HepG2 (cell line): ENCODE measurements around the gene HES1. TPM values are rescaled to one million over a fixed set of nuclear protein-coding genes. Genes with fewer than 3 reads are reported as not detected.

Source experiments
- AGO2 ChIP-seq: fragments of 200-400 bp; formaldehyde crosslinking; optimal IDR thresholded peaks from 2 replicates; pipeline ENCODE3; 2017; ENCODE audit warnings: mild to moderate bottlenecking, low read depth, low read length, moderate library complexity
- ARNT2 ChIP-seq: sonication (generic); formaldehyde crosslinking; IDR thresholded peaks from 2 replicates; pipeline ENCODE4 v1.8.0; 2022; ENCODE audit warnings: mild to moderate bottlenecking, low read depth, missing genetic modification reagents, moderate library complexity
- ATF7-NPFF ChIP-seq: sonication (generic); formaldehyde crosslinking; IDR thresholded peaks from 2 replicates; pipeline ENCODE4 v1.8.1; 2023; ENCODE audit warnings: mild to moderate bottlenecking, low read depth, missing genetic modification reagents, moderate library complexity
- EP300 ChIP-seq, 3 experiments: sonication (generic) in 1 of 3; formaldehyde crosslinking in 1 of 3; IDR thresholded peaks; 2 replicates each; pipeline versions ENCODE4 v1.5.1 to v1.6.1; 2011 to 2020; ENCODE audit warnings: low read depth in 2 of 3, low read length in 2 of 3, borderline replicate concordance in 1 of 3, improper control_type of control experiment in 1 of 3, mild to moderate bottlenecking in 1 of 3, missing genetic modification reagents in 1 of 3, moderate library complexity in 1 of 3
- GATA4 ChIP-seq: sonication (generic); IDR thresholded peaks from 2 replicates; pipeline ENCODE4 v1.6.1; 2016; ENCODE audit warnings: antibody characterized with exemption, low read depth, borderline replicate concordance
- HNRNPLL ChIP-seq: fragments of 200-400 bp; formaldehyde crosslinking; IDR thresholded peaks from 2 replicates; pipeline ENCODE4 v1.6.1; 2017; ENCODE audit warnings: mild to moderate bottlenecking, low read depth, low read length; ENCODE audit not compliant: poor library complexity, severe bottlenecking
- SOX6 ChIP-seq, 2 experiments: fragments of 450-650 bp in 1 of 2; sonication (generic) in 1 of 2; formaldehyde crosslinking in 1 of 2; IDR thresholded peaks; 2 replicates each; pipeline versions ENCODE4 v1.4.0 to v1.6.1; 2017 to 2020; ENCODE audit warnings: antibody characterized with exemption in 1 of 2, mild to moderate bottlenecking in 1 of 2, missing genetic modification reagents in 1 of 2
- ZNF3 ChIP-seq: IDR thresholded peaks from 2 replicates; pipeline ENCODE4 v1.7.0; 2017; ENCODE audit warnings: inconsistent platforms
- ZNF446 ChIP-seq: sonication (generic); formaldehyde crosslinking; IDR thresholded peaks from 2 replicates; pipeline ENCODE4 v1.5.0; 2020; ENCODE audit warnings: mild to moderate bottlenecking, missing genetic modification reagents
- polyA plus RNA-seq, 8 experiments: library from polyadenylated mRNA; depleted of rRNA in 3 of 8; stranded (reverse) in 7 of 8; unstranded in 1 of 8; fragments of >200 nt; fragmentation: Illumina TruSeq in 4 of 8; extraction: Trizol in 4 of 8; gene quantifications; 2 replicates each; pipeline versions ENCODE4 v1.2.1 to v1.2.3, GENCODE V29; 2011 to 2016; ENCODE audit warnings: low read depth in 4 of 8, missing spikeins in 1 of 8, mixed read lengths in 1 of 8; ENCODE audit not compliant: insufficient read depth in 1 of 8
- total RNA-seq, 5 experiments: library from RNA; depleted of rRNA; stranded (reverse); fragments of >200 nt; fragmentation: Illumina TruSeq; extraction: Trizol; gene quantifications; 2 replicates each; pipeline ENCODE4 v1.2.3, GENCODE V29; 2016; ENCODE audit warnings: low read depth in 1 of 5
- TF ChIP-seq, protein P1 (sequence below): IDR thresholded peaks from 2 replicates; pipeline ENCODE4 v1.6.1; 2016; ENCODE audit warnings: missing biosample characterization, missing genetic modification reagents, low read depth
- TF ChIP-seq, protein P2 (sequence below): sonication (generic); formaldehyde crosslinking; IDR thresholded peaks from 2 replicates; pipeline ENCODE4 v1.8.1; 2023; ENCODE audit warnings: mild to moderate bottlenecking, moderate library complexity, missing genetic modification reagents
- TF ChIP-seq, protein P3 (sequence below): sonication (generic); formaldehyde crosslinking; IDR thresholded peaks from 2 replicates; pipeline ENCODE4 v1.4.0; 2020; ENCODE audit warnings: missing genetic modification reagents
- TF ChIP-seq, protein P4 (sequence below): sonication (generic); formaldehyde crosslinking; IDR thresholded peaks from 2 replicates; pipeline ENCODE4 v1.4.0; 2020; ENCODE audit warnings: missing genetic modification reagents
- TF ChIP-seq, protein P5 (sequence below): sonication (generic); formaldehyde crosslinking; IDR thresholded peaks from 2 replicates; pipeline ENCODE4 v1.4.0; 2020; ENCODE audit warnings: missing genetic modification reagents, borderline replicate concordance
- TF ChIP-seq, protein P6 (sequence below): sonication (generic); formaldehyde crosslinking; IDR thresholded peaks from 2 replicates; pipeline ENCODE4 v1.4.0; 2020; ENCODE audit warnings: missing genetic modification reagents; ENCODE audit errors: not compliant biosample characterization

The HES1 gene
- total and polyA plus RNA-seq, 2 of the 13 experiments (the other 11 are each of a cell fraction or from before 2014, with no cell fraction given): 15.4 to 19.8 TPM

DNA sequence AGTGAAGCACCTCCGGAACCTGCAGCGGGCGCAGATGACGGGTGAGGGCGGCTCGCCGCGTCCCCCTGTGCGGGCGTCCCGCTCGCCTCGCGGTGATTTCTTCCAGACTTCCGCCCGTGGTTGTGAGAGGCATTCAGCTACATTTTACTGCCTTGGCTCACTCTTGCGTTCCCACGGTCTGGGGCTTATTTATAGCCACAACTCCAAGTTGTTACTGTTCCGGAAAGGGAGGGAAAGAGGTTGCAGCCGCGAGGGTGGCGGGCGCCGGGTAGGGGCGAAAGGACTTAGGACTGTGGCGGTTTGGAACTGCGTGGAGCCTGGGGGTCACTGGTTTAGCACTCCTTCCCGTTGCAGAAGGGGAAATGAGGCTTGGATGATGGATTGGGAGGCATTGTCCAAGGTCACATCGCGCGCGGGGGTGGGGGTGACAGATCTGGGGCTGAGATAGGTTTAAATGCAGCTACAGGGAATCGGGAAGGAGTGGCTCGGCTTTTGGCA lies 1.1 kb downstream of the HES1 start (continued):
- TF ChIP-seq, protein P1, sequence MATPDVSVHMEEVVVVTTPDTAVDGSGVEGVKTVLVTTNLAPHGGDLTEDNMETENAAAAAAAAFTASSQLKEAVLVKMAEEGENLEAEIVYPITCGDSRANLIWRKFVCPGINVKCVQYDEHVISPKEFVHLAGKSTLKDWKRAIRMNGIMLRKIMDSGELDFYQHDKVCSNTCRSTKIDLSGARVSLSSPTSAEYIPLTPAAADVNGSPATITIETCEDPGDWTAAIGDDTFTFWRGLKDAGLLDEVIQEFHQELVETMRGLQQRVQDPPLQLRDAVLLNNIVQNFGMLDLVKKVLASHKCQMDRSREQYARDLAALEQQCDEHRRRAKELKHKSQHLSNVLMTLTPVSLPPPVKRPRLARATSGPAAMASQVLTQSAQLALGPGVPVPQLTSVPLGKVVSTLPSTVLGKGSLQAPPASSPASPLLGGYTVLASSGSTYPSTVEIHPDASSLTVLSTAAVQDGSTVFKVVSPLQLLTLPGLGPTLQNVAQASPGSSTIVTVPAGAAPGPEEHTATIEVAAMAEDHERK (CRISPR knock-in tag): no peak
- TF ChIP-seq ARNT2 (CRISPR knock-in tag) (0 out of 2 replicates have a peak, but pooled peaks have one; percentile 44), HNRNPLL (peak; percentile 53), ZNF446 (0 out of 2 replicates have a peak, but pooled peaks have one; percentile 13), SOX6 (IDR thresholded peaks at IDR 0.05) (no peak), SOX6 (CRISPR knock-in tag; IDR thresholded peaks at IDR 0.05) (peak; percentile 32; the same call in 1 of the 2 replicates), ATF7-NPFF (CRISPR knock-in tag) (peak; percentile 63; the same call in 1 of the 2 replicates), GATA4 (0 out of 2 replicates have a peak, but pooled peaks have one; percentile 25), AGO2 (peak; percentile 58), EP300 (IDR thresholded peaks at IDR 0.05; ENCODE audit: low read depth in 2 of 2, low read length in 2 of 2) (no peak), EP300 (CRISPR knock-in tag; IDR thresholded peaks at IDR 0.05; ENCODE audit: borderline replicate concordance) (no peak), ZNF3 (CRISPR knock-in tag) (no peak)
- TF ChIP-seq, protein P2, sequence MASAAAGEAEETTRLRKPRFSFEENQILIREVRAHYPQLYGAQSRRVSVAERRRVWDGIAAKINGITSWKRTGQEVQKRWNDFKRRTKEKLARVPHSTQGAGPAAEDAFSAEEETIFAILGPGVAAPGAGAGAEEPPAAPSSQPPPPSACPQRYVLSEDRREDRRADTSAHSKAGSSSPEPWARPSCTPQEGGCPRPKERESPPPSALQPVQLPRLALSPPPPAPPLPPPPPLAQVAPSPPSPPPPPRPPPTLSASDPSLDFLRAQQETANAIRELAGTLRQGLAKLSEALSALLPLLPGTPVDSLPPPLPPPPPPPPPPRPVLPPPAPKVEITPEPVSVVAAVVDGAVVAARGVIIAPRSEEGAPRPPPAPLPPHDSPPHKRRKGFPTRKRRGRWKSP (CRISPR knock-in tag): peak; percentile 55; the same call in 1 of the 2 replicates
- TF ChIP-seq, protein P3, sequence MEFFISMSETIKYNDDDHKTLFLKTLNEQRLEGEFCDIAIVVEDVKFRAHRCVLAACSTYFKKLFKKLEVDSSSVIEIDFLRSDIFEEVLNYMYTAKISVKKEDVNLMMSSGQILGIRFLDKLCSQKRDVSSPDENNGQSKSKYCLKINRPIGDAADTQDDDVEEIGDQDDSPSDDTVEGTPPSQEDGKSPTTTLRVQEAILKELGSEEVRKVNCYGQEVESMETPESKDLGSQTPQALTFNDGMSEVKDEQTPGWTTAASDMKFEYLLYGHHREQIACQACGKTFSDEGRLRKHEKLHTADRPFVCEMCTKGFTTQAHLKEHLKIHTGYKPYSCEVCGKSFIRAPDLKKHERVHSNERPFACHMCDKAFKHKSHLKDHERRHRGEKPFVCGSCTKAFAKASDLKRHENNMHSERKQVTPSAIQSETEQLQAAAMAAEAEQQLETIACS (CRISPR knock-in tag): no peak; the same call in 1 of the 2 replicates
- TF ChIP-seq, protein P4, sequence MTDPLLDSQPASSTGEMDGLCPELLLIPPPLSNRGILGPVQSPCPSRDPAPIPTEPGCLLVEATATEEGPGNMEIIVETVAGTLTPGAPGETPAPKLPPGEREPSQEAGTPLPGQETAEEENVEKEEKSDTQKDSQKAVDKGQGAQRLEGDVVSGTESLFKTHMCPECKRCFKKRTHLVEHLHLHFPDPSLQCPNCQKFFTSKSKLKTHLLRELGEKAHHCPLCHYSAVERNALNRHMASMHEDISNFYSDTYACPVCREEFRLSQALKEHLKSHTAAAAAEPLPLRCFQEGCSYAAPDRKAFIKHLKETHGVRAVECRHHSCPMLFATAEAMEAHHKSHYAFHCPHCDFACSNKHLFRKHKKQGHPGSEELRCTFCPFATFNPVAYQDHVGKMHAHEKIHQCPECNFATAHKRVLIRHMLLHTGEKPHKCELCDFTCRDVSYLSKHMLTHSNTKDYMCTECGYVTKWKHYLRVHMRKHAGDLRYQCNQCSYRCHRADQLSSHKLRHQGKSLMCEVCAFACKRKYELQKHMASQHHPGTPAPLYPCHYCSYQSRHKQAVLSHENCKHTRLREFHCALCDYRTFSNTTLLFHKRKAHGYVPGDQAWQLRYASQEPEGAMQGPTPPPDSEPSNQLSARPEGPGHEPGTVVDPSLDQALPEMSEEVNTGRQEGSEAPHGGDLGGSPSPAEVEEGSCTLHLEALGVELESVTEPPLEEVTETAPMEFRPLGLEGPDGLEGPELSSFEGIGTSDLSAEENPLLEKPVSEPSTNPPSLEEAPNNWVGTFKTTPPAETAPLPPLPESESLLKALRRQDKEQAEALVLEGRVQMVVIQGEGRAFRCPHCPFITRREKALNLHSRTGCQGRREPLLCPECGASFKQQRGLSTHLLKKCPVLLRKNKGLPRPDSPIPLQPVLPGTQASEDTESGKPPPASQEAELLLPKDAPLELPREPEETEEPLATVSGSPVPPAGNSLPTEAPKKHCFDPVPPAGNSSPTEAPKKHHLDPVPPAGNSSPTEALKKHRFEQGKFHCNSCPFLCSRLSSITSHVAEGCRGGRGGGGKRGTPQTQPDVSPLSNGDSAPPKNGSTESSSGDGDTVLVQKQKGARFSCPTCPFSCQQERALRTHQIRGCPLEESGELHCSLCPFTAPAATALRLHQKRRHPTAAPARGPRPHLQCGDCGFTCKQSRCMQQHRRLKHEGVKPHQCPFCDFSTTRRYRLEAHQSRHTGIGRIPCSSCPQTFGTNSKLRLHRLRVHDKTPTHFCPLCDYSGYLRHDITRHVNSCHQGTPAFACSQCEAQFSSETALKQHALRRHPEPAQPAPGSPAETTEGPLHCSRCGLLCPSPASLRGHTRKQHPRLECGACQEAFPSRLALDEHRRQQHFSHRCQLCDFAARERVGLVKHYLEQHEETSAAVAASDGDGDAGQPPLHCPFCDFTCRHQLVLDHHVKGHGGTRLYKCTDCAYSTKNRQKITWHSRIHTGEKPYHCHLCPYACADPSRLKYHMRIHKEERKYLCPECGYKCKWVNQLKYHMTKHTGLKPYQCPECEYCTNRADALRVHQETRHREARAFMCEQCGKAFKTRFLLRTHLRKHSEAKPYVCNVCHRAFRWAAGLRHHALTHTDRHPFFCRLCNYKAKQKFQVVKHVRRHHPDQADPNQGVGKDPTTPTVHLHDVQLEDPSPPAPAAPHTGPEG (CRISPR knock-in tag): no peak
- TF ChIP-seq, protein P5, sequence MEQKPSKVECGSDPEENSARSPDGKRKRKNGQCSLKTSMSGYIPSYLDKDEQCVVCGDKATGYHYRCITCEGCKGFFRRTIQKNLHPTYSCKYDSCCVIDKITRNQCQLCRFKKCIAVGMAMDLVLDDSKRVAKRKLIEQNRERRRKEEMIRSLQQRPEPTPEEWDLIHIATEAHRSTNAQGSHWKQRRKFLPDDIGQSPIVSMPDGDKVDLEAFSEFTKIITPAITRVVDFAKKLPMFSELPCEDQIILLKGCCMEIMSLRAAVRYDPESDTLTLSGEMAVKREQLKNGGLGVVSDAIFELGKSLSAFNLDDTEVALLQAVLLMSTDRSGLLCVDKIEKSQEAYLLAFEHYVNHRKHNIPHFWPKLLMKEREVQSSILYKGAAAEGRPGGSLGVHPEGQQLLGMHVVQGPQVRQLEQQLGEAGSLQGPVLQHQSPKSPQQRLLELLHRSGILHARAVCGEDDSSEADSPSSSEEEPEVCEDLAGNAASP: no peak
- TF ChIP-seq, protein P6, sequence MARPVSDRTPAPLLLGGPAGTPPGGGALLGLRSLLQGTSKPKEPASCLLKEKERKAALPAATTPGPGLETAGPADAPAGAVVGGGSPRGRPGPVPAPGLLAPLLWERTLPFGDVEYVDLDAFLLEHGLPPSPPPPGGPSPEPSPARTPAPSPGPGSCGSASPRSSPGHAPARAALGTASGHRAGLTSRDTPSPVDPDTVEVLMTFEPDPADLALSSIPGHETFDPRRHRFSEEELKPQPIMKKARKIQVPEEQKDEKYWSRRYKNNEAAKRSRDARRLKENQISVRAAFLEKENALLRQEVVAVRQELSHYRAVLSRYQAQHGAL: no peak
